Ovary (tissue), 3 donors: Measurements from ENCODE around the gene GGACT.

Experiments used
- CTCF ChIP-seq, 3 donors: fragments of 450-650 bp in 2 of 3; fragments of 200-600 bp in 1 of 3; IDR thresholded peaks; one replicate each; pipeline versions ENCODE4 v1.5.1 to v1.8.0; 2016 to 2022; ENCODE audit warnings: antibody characterized with exemption in 3 of 3, mild to moderate bottlenecking in 1 of 3
- EP300 ChIP-seq: sonication (generic); formaldehyde crosslinking; IDR thresholded peaks from one replicate; pipeline ENCODE4 v1.6.1; 2017; ENCODE audit warnings: antibody characterized with exemption
- POLR2A ChIP-seq: fragments of 450-650 bp; IDR thresholded peaks from one replicate; pipeline ENCODE4 v1.6.1; 2017; ENCODE audit warnings: antibody characterized with exemption, mild to moderate bottlenecking, moderate library complexity
- donor health status: DM: no; HTN: no; CAD: no.

DNA sequence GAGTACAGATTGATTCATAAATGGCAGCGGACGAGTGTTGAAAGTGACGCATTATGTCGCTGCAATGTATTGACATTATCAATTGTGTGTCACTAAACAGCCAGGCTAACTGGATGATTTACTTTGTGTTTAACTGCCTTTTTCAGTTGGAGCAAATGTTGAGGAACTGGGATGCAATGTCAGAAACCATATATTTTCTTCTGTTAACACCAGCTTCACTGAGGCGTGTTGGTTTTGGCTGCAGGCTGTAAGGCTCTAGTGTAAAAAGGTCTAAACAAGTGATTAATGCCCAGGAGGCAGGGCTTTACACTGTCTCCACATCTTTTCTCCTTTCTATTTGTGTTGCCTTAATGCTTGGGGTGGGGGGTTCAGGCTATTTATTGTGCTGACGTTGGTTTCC, 80.1 kb downstream of the GGACT start:
- TF ChIP-seq CTCF (IDR thresholded peaks at IDR 0.05) (no peak), POLR2A (no peak), EP300 (no peak)
